Glomerular visceral epithelial cell (primary cell): ENCODE data around the gene RPL28.

Experiments
- DNase-seq: peaks from one replicate; pipeline ENCODE4 v3.0.0-alpha.2; 2016; ENCODE audit errors: extremely low spot score

RPL28 gene

GRCh38 chr19:55353356-55353802 lies 32.4 kb upstream of the RPL28 start:
- no peak for DNase-seq

GRCh38 chr19:55353803-55354697 lies 31.7 kb upstream of the RPL28 start:
- peak; percentile 66 for DNase-seq

DNA sequence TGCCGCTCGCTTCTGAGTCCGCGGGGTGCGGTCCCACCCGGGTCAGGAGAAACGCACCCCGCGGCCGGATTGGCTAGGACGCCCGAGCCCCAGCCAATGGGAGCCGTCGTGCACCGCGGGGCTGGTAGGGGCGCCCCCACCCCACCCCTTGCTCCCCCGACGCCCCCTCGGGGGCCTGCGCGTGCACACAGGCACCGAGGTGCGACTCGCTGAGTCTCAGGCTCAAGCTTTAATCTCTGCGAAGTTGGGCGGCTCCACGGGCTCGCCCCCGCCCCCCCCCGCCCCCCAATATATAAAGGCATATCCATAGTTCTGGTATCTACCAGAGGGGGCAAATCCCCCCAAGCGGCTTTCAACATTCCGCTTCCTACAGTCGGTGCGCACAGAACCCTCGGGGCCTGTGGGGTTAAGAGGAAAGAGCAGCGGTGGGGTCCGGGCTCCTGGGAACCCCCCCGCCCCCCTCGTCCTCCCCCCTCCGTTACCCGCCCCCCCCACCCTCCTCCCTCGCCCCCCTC lies 31.0 kb upstream of the RPL28 start, which contains the start of gene COX6B2:
TSS of gene COX6B2 (minus strand) at position 22 of the 515 bp plus-strand sequence. CDS start 198 bp downstream, outside the sequence.
- DNase-seq, result no peak

- no peak for DNase-seq
Measured at GRCh38 chr19:55355213-55355821, 30.4 kb upstream of the RPL28 start.

DNA sequence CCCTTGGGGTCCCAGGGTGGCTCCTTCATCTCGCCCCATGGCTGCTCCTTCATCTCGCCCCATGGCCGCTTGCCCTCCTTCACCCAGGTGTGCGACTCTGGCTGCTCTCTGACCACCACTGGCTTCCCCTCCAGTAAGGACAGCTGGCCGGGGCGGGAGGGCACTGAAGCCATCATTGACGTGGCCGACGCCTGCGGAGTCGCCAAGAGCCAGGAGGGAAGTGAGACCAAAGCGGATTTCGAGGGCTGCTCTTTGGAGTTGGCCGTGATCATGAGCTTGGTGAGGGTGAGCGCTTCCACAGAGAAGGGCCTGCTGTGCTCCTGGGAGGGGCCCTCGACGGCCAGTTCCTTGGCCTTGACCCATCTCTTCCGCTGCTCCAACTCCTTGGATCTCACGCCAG lies 27.2 kb upstream of the RPL28 start:
- no peak for DNase-seq

DNA sequence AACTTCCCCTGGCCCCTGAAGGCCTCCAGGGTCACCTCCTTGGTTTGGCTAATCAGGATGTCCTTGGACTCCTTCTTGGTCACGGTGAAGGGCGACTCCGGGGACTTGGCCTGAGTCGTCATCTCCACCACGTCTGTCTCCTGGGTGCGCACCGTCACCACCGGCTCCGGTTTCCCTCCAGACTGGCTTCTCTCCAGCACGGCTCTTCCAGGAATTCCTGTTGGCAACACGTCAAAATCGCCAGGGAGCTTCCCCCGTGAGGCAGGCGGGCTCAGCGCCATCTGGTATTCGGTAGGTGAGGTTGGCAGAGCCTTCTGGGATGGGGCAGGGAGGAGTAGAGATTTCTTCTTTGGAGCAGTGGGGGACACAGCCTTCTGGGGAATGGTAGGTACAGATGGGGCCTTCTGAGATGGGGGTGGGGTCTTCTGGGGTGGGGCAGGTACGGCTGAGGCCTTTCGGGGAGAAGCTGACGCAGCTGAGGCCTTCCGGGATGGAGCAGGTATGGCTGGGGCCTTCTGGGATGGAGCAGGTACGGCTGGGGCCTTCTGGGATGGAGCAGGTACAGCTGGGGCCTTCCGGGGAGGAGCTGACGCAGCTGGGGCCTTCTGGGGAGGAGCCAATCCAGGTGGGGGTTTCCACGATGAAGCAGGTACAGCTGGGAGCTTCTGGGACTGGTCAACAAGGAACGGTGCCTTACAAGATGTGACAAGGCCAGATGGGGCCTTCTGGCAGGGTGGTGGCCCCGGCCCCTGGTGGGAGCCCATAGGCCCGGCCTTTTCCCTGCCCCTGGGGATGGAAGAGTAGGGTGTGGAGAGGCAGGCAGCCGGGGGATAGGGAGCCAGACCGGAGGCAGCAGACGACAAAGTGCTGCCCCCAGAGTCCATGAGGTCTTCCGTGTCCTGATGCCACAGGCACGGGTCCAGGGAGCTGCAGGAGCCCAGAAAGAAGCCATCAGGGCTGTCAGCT lies 26.5 kb upstream of the RPL28 start:
- no peak for DNase-seq

GRCh38 chr19:55360902-55361301 lies 24.8 kb upstream of the RPL28 start:
- DNase-seq, result no peak

DNA sequence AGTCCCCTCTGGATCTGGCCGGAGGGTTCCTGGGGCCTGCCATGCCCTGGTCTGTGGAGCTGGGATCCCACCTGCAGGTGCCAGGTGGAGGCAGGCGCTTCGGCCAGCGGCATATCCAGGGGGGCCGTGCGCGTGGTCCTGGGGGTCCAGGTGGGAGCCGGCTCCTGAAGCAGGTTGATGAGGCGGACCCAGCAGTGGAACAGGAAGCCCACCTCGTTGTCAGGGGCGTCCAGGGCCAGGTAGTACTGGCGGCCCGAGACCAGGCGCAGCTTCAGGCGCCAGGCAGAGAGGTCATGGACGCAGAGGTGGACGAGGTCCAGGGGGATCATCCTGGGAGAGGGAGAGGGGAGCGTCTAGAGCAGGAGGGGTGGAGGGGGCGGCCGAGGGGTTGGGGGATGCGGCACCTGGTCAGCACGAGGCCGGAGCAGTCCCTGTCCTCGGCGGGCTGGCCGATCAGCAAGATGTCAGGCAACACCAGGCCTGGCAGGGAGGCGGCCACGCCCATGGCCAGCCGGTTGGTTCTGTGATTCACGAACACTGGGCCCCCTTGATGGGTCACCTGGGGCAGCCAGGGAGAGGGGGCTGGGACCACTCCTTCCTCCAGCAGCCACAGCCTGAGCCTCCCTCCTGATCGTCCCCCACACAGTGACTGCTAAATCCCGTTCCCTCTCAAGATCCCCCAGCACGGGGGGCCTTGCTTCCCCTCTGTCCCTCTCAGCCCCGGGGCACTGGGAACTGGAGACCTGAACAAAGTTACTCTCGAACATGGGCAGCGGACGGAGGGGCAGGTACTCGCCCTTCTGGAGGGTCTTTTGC lies 23.4 kb upstream of the RPL28 start:
- DNase-seq, result no peak

- DNase-seq, result peak; percentile 37
Measured at GRCh38 chr19:55362990-55363716, 22.6 kb upstream of the RPL28 start, which contains the start of gene GARIN5B. GARIN5B (minus strand) TSS chr19:55363260; CDS start chr19:55363066, 194 bp downstream.

- DNase-seq, result no peak
Measured at GRCh38 chr19:55365245-55365644, 20.5 kb upstream of the RPL28 start.

GRCh38 chr19:55365964-55366363 lies 19.8 kb upstream of the RPL28 start:
- no peak for DNase-seq

GRCh38 chr19:55366790-55367189 lies 18.9 kb upstream of the RPL28 start:
- DNase-seq, result no peak

GRCh38 chr19:55368106-55368505 lies 17.6 kb upstream of the RPL28 start:
- DNase-seq, result no peak

DNA sequence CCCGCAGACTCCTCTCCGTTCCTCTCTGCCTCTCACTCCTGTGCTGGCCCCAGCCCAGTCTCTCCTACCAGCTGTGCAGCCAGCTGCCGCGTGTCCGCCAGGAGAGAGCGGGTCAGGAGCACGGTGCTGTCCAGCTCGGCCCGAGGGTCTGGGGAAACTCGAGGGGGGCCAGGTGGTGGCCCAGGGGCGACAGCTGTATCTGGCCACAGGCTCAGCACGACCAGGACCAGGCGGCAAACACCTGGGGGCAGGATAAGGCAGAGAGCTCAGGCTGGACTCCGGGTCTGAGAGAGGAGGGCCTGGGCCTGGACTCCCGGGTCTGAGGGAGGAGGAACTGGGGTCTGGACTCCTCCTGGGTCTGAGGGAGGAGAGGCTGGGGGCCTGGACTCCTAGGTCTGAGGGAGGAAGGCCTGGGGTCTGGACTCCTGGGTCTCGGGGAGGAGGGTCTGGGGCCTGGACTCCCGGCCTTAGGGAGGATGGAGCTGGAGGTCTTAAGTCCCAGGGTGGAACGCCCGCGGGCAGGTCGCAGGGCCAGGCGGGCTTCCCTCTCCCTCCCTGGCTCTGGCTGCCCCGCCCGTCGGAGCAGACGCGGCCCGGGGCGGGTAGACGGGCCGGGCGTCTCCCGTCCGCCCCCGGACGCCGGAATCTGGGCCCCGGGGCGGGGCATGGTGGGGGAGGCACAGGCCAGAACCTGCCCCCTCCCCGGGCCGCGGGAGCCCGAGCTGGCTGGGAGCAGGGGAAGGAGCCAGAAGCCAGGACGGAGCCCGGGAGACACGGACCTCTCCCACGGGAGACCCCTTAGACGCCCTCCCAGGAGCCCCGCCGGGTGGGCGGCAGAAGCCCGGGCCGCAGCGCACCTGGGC lies 16.8 kb upstream of the RPL28 start:
- DNase-seq, result peak; percentile 70

GRCh38 chr19:55369653-55370304 lies 16.0 kb upstream of the RPL28 start:
- DNase-seq, result peak; percentile 79

DNA sequence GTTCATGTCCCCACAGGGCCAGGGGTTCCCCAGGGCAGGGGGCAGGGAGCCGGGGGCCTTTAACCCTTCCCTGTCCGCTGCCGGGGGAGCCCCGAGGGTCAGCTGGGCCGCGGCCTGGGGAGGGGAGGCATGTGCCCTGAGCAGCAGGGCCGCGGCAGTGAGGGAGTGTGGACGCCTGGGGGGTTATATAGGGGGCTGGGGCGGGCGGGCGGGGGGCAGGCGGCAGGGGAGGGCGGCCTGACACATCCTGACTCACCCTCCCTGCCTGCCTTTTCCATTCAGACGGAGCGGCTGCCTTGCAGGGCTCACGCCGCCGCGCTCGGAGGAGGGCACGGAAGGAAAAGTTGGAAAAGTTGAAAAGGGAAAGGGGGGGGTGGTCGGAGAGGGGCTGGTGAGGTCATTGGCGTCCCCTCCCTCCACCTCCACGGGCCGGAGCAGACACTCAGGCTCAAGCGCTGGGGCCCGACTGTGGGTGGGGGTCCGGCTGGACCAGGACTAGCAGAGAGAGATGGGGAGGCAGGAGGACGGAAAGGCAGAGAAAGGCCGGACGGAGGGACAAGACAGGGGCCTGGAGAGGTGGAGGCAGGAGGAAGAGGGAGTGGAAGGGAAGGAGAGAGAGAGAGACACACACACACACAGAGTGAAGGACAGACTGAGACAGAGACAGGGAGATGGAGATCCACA lies 15.3 kb upstream of the RPL28 start, which contains the start of gene IL11:
TSS of gene IL11 (minus strand) at position 159 of the 684 bp plus-strand sequence. CDS start at position 6, 153 bp downstream.
- peak; percentile 88 for DNase-seq

GRCh38 chr19:55372316-55373081 lies 13.2 kb upstream of the RPL28 start:
- peak; percentile 93 for DNase-seq
